HG03175 (cell line): ENCODE measurements around the gene MARCHF5.
"Not testable (repeated sequence)": the region's sequence is repeated elsewhere in the genome, so short reads cannot be mapped to it uniquely, and the experiment has no call there.

Experiments used
- ATAC-seq: cut with Tn5 transposase; IDR thresholded peaks from one replicate; pipeline ENCODE4 v1.9.1; 2021; ENCODE audit warnings: mild to moderate bottlenecking, moderate library complexity; ENCODE audit not compliant: unreplicated experiment

The MARCHF5 gene

GRCh38 chr10:92304061-92304460 lies 13.1 kb downstream of the MARCHF5 start:
- ATAC-seq: no peak

GRCh38 chr10:92305133-92306072 lies 14.4 kb downstream of the MARCHF5 start:
- no peak for ATAC-seq

GRCh38 chr10:92309272-92309671 lies 18.3 kb downstream of the MARCHF5 start:
- no peak for ATAC-seq

GRCh38 chr10:92313750-92314149 lies 22.8 kb downstream of the MARCHF5 start:
- no peak for ATAC-seq

GRCh38 chr10:92316610-92317009 lies 25.6 kb downstream of the MARCHF5 start:
- no peak for ATAC-seq

- ATAC-seq: no peak
Measured at GRCh38 chr10:92323079-92323478, 32.1 kb downstream of the MARCHF5 start.

- ATAC-seq: no peak
Measured at GRCh38 chr10:92327445-92328433, 36.8 kb downstream of the MARCHF5 start.

- ATAC-seq: no peak
Measured at GRCh38 chr10:92328993-92329392, 38.0 kb downstream of the MARCHF5 start.

GRCh38 chr10:92329927-92330326 lies 39.0 kb downstream of the MARCHF5 start:
- not testable (repeated sequence) for ATAC-seq

GRCh38 chr10:92342796-92343195 lies 51.8 kb downstream of the MARCHF5 start:
- ATAC-seq: no peak

- ATAC-seq: not testable (repeated sequence)
Measured at GRCh38 chr10:92345575-92345974, 54.6 kb downstream of the MARCHF5 start.

- ATAC-seq: not testable (repeated sequence)
Measured at GRCh38 chr10:92347035-92347676, 56.2 kb downstream of the MARCHF5 start.

GRCh38 chr10:92350411-92350810 lies 59.4 kb downstream of the MARCHF5 start:
- no peak for ATAC-seq

GRCh38 chr10:92354587-92354986 lies 63.6 kb downstream of the MARCHF5 start:
- ATAC-seq: no peak

- ATAC-seq: no peak
Measured at GRCh38 chr10:92356041-92356440, 65.1 kb downstream of the MARCHF5 start.

GRCh38 chr10:92363498-92363897 lies 72.5 kb downstream of the MARCHF5 start:
- ATAC-seq: no peak

GRCh38 chr10:92366412-92367021 lies 75.5 kb downstream of the MARCHF5 start:
- ATAC-seq: no peak

- no peak for ATAC-seq
Measured at GRCh38 chr10:92377962-92378361, 87.0 kb downstream of the MARCHF5 start.

GRCh38 chr10:92381543-92381954 lies 90.6 kb downstream of the MARCHF5 start:
- ATAC-seq: no peak

- ATAC-seq: no peak
Measured at GRCh38 chr10:92382631-92383030, 91.7 kb downstream of the MARCHF5 start.
